K562 (cell line): Measurements from ENCODE around the gene PTH1R. TPM values are rescaled to one million over a fixed set of nuclear protein-coding genes. Genes with fewer than 3 reads are reported as not detected.

Experiments
- ATAC-seq: fragments of 200-7000 bp; cut with Tn5 transposase; 3 replicates; pipeline ENCODE4 v1.9.1; 2020; ENCODE audit warnings: moderate library complexity
- BruUV-seq: library from RNA; stranded (reverse); fragments of 400-500 nt; replicated peaks from 2 replicates; lab custom pipeline; 2021; lab: Mats Ljungman, UMichigan
- CTCF ChIA-PET: fragments of 300-600 bp; formaldehyde crosslinking; extraction: SDS; loops from one replicate; lab custom pipeline; 2021; ENCODE audit warnings: low intra/inter-chr PET ratio; lab: Yijun Ruan, JAX
- POLR2A ChIA-PET: fragments of 300-600, 350-650 bp; sonication (Branson Sonifier 250); formaldehyde crosslinking; extraction: SDS; loops from one replicate; lab custom pipeline; 2021; ENCODE audit warnings: antibody characterized with exemption, inconsistent platforms; lab: Yijun Ruan, JAX
- DNase-seq, 4 experiments: peaks; one replicate each; pipeline versions ENCODE4 v3.0.0 to v3.0.0-alpha.2; 2011 to 2018; ENCODE audit warnings: low spot score in 3 of 4, mixed read lengths in 3 of 4; ENCODE audit errors: extremely low read depth in 1 of 4
- FAIRE-seq: peaks from 2 replicates; lab custom pipeline; 2011; peaks lifted over from hg19 to GRCh38; lab: Jason Lieb, UNC
- H2AFZ ChIP-seq: 2 replicates; pipeline ENCODE4 v1.6.0; 2011; ENCODE audit warnings: low read depth, low read length, control low read depth, inconsistent platforms
- H3K27ac ChIP-seq: fragments of 200-600 bp; 3 replicates; pipeline ENCODE4 v1.8.0; 2011; ENCODE audit warnings: low read depth, mild to moderate bottlenecking, control low read depth, inconsistent platforms, low read length, moderate library complexity, mixed read lengths; ENCODE audit errors: extremely low read depth
- H3K27me3 ChIP-seq, 2 experiments: fragments of 300-600 bp in 1 of 2; 2 replicates in 1 of 2; 3 replicates in 1 of 2; pipeline versions ENCODE4 v1.6.0 to v1.8.0; 2011; ENCODE audit warnings: inconsistent platforms in 2 of 2, low read length in 2 of 2, mild to moderate bottlenecking in 1 of 2, mixed read lengths in 1 of 2, moderate library complexity in 1 of 2; ENCODE audit not compliant: control insufficient read depth in 2 of 2, insufficient read depth in 2 of 2
- H3K36me3 ChIP-seq: fragments of 300-600 bp; 3 replicates; pipeline ENCODE4 v1.8.0; 2011; ENCODE audit warnings: mild to moderate bottlenecking, low read length, inconsistent platforms; ENCODE audit not compliant: control insufficient read depth, insufficient read depth
- H3K4me1 ChIP-seq, 2 experiments: fragments of 200-600 bp in 1 of 2; replicated peaks in 1 of 2; 2 replicates in 1 of 2; 3 replicates in 1 of 2; pipeline versions ENCODE4 v1.5.1 to v1.8.0; 2011; ENCODE audit warnings: inconsistent platforms in 2 of 2, low read length in 2 of 2, mild to moderate bottlenecking in 1 of 2, mixed read lengths in 1 of 2, moderate library complexity in 1 of 2; ENCODE audit not compliant: control insufficient read depth in 2 of 2, insufficient read depth in 2 of 2
- H3K4me2 ChIP-seq: 2 replicates; pipeline ENCODE4 v1.6.1; 2011; ENCODE audit warnings: low read length, control low read depth, inconsistent platforms, mixed read lengths; ENCODE audit not compliant: insufficient read depth
- H3K4me3 ChIP-seq: fragments of 200-600 bp; sonication (generic), shearing (Covaris generic); 2 replicates; pipeline ENCODE4 v1.5.1; 2016; ENCODE audit warnings: control low read depth, inconsistent platforms
- H3K79me2 ChIP-seq: fragments of 200-600 bp; 3 replicates; pipeline ENCODE4 v1.8.0; 2011; ENCODE audit warnings: low read length, inconsistent platforms; ENCODE audit not compliant: control insufficient read depth, insufficient read depth
- H3K9ac ChIP-seq, 2 experiments: 2 replicates each; pipeline versions ENCODE4 v1.6.0 to v1.6.1; 2011; ENCODE audit warnings: low read depth in 2 of 2, low read length in 2 of 2, control low read depth in 1 of 2, inconsistent platforms in 1 of 2, mild to moderate bottlenecking in 1 of 2, mixed read lengths in 1 of 2; ENCODE audit not compliant: insufficient read depth in 1 of 2
- H3K9me1 ChIP-seq: one replicate; pipeline ENCODE4 v1.6.0; 2011; ENCODE audit warnings: inconsistent platforms, mild to moderate bottlenecking, low read length, moderate library complexity; ENCODE audit not compliant: control insufficient read depth, insufficient read depth
- H3K9me3 ChIP-seq: replicated peaks from 2 replicates; pipeline ENCODE4 v1.5.1; 2011; ENCODE audit warnings: low read depth, low read length, inconsistent platforms; ENCODE audit not compliant: control insufficient read depth, insufficient read depth
- H4K20me1 ChIP-seq: replicated peaks from 2 replicates; pipeline ENCODE4 v1.6.1; 2011; ENCODE audit warnings: low read length, inconsistent platforms, mixed read lengths; ENCODE audit not compliant: control insufficient read depth, insufficient read depth
- ASH1L ChIP-seq: fragments of 450-650 bp; IDR thresholded peaks from 2 replicates; pipeline ENCODE4 v1.6.1; 2018; ENCODE audit warnings: borderline replicate concordance, mild to moderate bottlenecking, low read depth; ENCODE audit not compliant: partially characterized antibody
- C11orf30 ChIP-seq: fragments of 450-650 bp; IDR thresholded peaks from 2 replicates; pipeline ENCODE4 v1.6.1; 2016; ENCODE audit warnings: low read depth, mild to moderate bottlenecking
- CHD7 ChIP-seq: fragments of 200-600 bp; sonication (generic); IDR thresholded peaks from one replicate; pipeline ENCODE4 v1.6.1; 2012; ENCODE audit warnings: mild to moderate bottlenecking, low read depth, low read length, inconsistent platforms
- E2F3 ChIP-seq: fragments of 250-450 bp; sonication (Bioruptor Pico); IDR thresholded peaks from 2 replicates; pipeline ENCODE4 v1.4.0; 2020; ENCODE audit warnings: mild to moderate bottlenecking
- MEF2D ChIP-seq: conservative IDR thresholded peaks from 2 replicates; pipeline ENCODE4 v1.6.1; 2016; ENCODE audit warnings: low read depth, missing genetic modification characterization, missing compliant biosample characterization
- TAF9B ChIP-seq: fragments of 450-650 bp; IDR thresholded peaks from 2 replicates; pipeline ENCODE4 v1.6.1; 2018; ENCODE audit warnings: mild to moderate bottlenecking; ENCODE audit not compliant: partially characterized antibody
- ZBTB1 ChIP-seq: sonication (generic); formaldehyde crosslinking; IDR thresholded peaks from 2 replicates; pipeline ENCODE4 v1.8.1; 2023; ENCODE audit warnings: missing genetic modification reagents, low read depth, mild to moderate bottlenecking, borderline replicate concordance
- ZNF165 ChIP-seq: fragments of 250-450 bp; sonication (Bioruptor Pico); IDR thresholded peaks from 2 replicates; pipeline ENCODE4 v1.4.0; 2020; ENCODE audit warnings: borderline replicate concordance
- ZNF311 ChIP-seq: fragments of 250-450 bp; sonication (Bioruptor Pico); IDR thresholded peaks from 2 replicates; pipeline ENCODE4 v1.4.0; 2020; ENCODE audit warnings: mild to moderate bottlenecking, moderate library complexity
- ZNF57 ChIP-seq: fragments of 450-650 bp; formaldehyde crosslinking; IDR thresholded peaks from 2 replicates; pipeline ENCODE4 v1.4.0; 2020; ENCODE audit warnings: mild to moderate bottlenecking, moderate library complexity
- WGBS: fragments of 100-300 bp; shearing (Covaris generic); methylation state at CpG from one replicate; pipeline ENCODE4 v1.1.6; 2016; ENCODE audit warnings: low coverage, mixed read lengths; ENCODE audit not compliant: insufficient coverage; ENCODE audit errors: missing lambda C conversion rate; 5-methylcytosine and 5-hydroxymethylcytosine counted together
- in situ Hi-C: fragments of 300-500 bp; cut with MboI; formaldehyde crosslinking; loops from 4 replicates; pipeline ENCODE4 v1.15.0; 2018; ENCODE audit warnings: inconsistent platforms, mixed read lengths
- intact Hi-C: fragments of 100-400 bp; cut with micrococcal nuclease; formaldehyde crosslinking; loops from 2 replicates; pipeline ENCODE4 v1.14.2; 2022
- polyA plus RNA-seq, 8 experiments: library from polyadenylated mRNA; depleted of rRNA in 4 of 8; stranded (reverse) in 5 of 8; unstranded in 3 of 8; fragments of >200 nt; fragmentation: Nextera tagmentation in 2 of 8; fragmentation: Illumina TruSeq in 1 of 8; extraction: Ambion mirVana in 2 of 8; extraction: Trizol in 1 of 8; gene quantifications; 2 replicates each; pipeline versions ENCODE4 v1.2.1 to v1.2.3, GENCODE V29; 2011 to 2014; ENCODE audit warnings: inconsistent platforms in 1 of 8, missing spikeins in 1 of 8
- total RNA-seq, 7 experiments: library from RNA; depleted of rRNA in 6 of 7; stranded (reverse); fragments of >200 nt in 6 of 7; fragmentation: Illumina TruSeq in 2 of 7; extraction: Trizol in 2 of 7; gene quantifications; 2 replicates each; pipeline versions ENCODE4 v1.2.1 to v1.2.3, GENCODE V29; 2011 to 2021; ENCODE audit warnings: low replicate concordance in 1 of 7
- TF ChIP-seq, protein P1 (sequence below), 2 experiments: fragments of 250-450 bp in 1 of 2; fragments of 450-650 bp in 1 of 2; sonication (Bioruptor Pico) in 1 of 2; IDR thresholded peaks; 2 replicates each; pipeline versions ENCODE4 v1.6.1 to v1.8.0; 2016 to 2021; ENCODE audit warnings: mild to moderate bottlenecking in 2 of 2, moderate library complexity in 2 of 2, missing compliant biosample characterization in 1 of 2, missing genetic modification characterization in 1 of 2

The PTH1R gene
- total and polyA plus RNA-seq, 9 of the 15 experiments (the other 6 are each of a cell fraction or from before 2014, with no cell fraction given): not detected

DNA sequence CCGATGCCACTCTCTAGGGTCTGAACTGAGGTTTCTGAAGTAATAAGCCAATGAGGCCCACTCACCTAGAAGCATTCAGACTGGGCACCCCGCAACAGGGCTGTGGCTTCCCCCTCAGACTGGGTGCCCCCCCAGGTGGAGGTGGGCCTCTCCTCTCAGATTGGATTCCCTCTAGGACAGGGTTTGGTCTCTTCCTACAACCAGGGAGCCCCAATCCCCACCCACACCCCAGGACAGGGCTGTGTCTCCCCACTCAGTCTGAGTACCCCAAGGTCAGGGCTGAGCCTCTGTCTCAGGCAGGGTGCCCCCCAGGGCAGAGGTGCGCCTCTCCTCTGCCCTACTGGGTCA lies 27.7 kb downstream of the PTH1R start:
- ATAC-seq (no peak), FAIRE-seq (no peak), DNase-seq (no peak)
- no peak overlapping the region for H3K27ac ChIP-seq
- H3K4me2 ChIP-seq: no peak overlapping the region
- no peaks in the 10 kb centered on the region for H3K36me3 ChIP-seq
- H3K9me3 ChIP-seq: no peaks in the 10 kb centered on the region
- peaks cover 5 to 35% of the 10 kb centered on the region in 2 experiments; a peak in 3 of 5 replicates for H3K27me3 ChIP-seq
- CTCF ChIA-PET: no interaction called here
- intact Hi-C loops: no loop called here
- TF ChIP-seq ASH1L: no peak
- TF ChIP-seq ZNF165 (CRISPR knock-in tag): no peak
- TF ChIP-seq ZBTB1 (CRISPR knock-in tag): no peak
- TF ChIP-seq ZNF57 (CRISPR knock-in tag): no peak
- no peak for TF ChIP-seq TAF9B
- no peak for TF ChIP-seq MEF2D (tag)
- TF ChIP-seq E2F3 (CRISPR knock-in tag): no peak
- TF ChIP-seq CHD7: no peak
- no peak for TF ChIP-seq C11orf30
- TF ChIP-seq ZNF311 (CRISPR knock-in tag): no peak
- TF ChIP-seq, protein P1, sequence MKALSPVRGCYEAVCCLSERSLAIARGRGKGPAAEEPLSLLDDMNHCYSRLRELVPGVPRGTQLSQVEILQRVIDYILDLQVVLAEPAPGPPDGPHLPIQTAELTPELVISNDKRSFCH (CRISPR knock-in tag; IDR thresholded peaks at IDR 0.05): no peak
- TF ChIP-seq, protein P1 (tag; IDR thresholded peaks at IDR 0.05): no peak
- H3K4me3 ChIP-seq: no peak overlapping the region
- POLR2A ChIA-PET: no interaction called here
- in situ Hi-C loops: no loop called here
- 3% methylated on average over 3 of the region's 3 CpGs for WGBS
- BruUV-seq: no TSS peak
- H3K4me1 ChIP-seq: peaks cover 0 to 46% of the 10 kb centered on the region in 2 experiments; a peak in 4 of 5 replicates
- peaks cover 6% of the 10 kb centered on the region for H4K20me1 ChIP-seq
- peak overlapping the region in 1 of 2 experiments; percentile 8; a peak in 1 of 4 replicates for H3K9ac ChIP-seq
- peaks cover 4% of the 10 kb centered on the region for H3K9me1 ChIP-seq
- no peak overlapping the region for H2AFZ ChIP-seq
- H3K79me2 ChIP-seq: no peaks in the 10 kb centered on the region
